ENCODE data around the gene PSMB11. TPM values are rescaled to one million over a fixed set of nuclear protein-coding genes. Genes with fewer than 3 reads are reported as not detected.
A peak's percentile ranks its signal among the peaks of the same experiment; 100 is the strongest.

Gene PSMB11
- total RNA-seq, 1 experiment from 2014 or later = not detected

DNA sequence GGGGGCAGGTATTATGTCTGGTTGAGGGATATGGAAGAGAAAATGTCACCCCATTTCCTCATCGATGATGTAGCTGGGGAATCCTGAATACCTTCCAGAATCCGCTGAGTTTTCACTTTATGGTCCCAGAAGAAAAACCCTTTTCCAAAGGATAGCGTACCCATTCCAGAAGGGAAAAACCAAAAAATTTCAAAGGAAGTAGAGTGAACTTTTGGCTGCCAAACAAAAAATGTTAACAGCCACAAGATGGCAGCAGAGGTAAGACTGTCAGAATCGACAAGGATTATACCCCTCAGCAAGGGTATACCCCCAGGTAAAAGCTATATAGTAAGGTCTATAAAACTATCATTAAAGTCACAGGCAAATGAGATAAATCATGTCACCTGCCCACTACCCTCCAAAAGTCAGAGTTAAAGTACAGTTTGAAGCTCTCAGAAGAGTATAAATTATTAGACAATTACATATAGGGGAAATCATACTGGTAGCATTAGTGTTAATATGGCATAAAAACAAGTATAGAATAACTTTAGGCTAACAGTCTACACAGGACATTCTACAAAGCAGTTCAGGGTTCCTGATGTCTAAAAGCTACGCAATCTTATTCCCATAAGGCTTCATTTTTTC lies 34.9 kb downstream of the PSMB11 start:
- no peak for DNase-seq
- H3K27ac ChIP-seq = peak overlapping the region; percentile 92
- H3K4me2 ChIP-seq = peak overlapping the region; percentile 56; the same call in 1 of the 2 replicates
- POLR2A ChIA-PET (ENCODE audit: unreplicated experiment) = no interaction called here
- H3K4me1 ChIP-seq (replicated peaks; ENCODE audit: insufficient read depth) = peaks cover 69% of the 10 kb centered on the region
- peaks cover 24% of the 10 kb centered on the region; the same call in 1 of the 2 replicates for H3K79me2 ChIP-seq (ENCODE audit: low read depth)
- H3K4me3 ChIP-seq = no peak overlapping the region
- CTCF ChIA-PET = interaction anchor here (0.5 to 2.8 kb wide), 6 partner anchors 8 to 240 kb away, joined by 3 to 15 read pairs (median 4); partner anchors contain the start of genes ACIN1, C14orf119 and REM2
- no peaks in the 10 kb centered on the region for H3K9me2 ChIP-seq (ENCODE audit: insufficient read depth)
- no peaks in the 10 kb centered on the region for H3K9me3 ChIP-seq (ENCODE audit: insufficient read depth, low read depth)
- H3K36me3 ChIP-seq (ENCODE audit: low read depth) = peaks cover 38% of the 10 kb centered on the region
- H3K27me3 ChIP-seq (ENCODE audit: insufficient read depth, low read depth) = no peaks in the 10 kb centered on the region
- intact Hi-C loops (cut with micrococcal nuclease; ENCODE audit: unreplicated experiment) = loop anchor here (10.0 kb wide), 1 partner anchor 228 kb away; the partner anchor contains the start of genes BCL2L2 and PPP1R3E
- H3F3A ChIP-seq (ENCODE audit: insufficient read depth, low read depth) = peaks cover 70% of the 10 kb centered on the region
- H4K20me1 ChIP-seq (ENCODE audit: insufficient read depth) = no peaks in the 10 kb centered on the region; the same call in 1 of the 2 replicates
- no peak overlapping the region for H2AFZ ChIP-seq
- TF ChIP-seq EZH2 (IDR thresholded peaks at IDR 0.05; ENCODE audit: low read depth) = no peak
- TF ChIP-seq, protein P1, sequence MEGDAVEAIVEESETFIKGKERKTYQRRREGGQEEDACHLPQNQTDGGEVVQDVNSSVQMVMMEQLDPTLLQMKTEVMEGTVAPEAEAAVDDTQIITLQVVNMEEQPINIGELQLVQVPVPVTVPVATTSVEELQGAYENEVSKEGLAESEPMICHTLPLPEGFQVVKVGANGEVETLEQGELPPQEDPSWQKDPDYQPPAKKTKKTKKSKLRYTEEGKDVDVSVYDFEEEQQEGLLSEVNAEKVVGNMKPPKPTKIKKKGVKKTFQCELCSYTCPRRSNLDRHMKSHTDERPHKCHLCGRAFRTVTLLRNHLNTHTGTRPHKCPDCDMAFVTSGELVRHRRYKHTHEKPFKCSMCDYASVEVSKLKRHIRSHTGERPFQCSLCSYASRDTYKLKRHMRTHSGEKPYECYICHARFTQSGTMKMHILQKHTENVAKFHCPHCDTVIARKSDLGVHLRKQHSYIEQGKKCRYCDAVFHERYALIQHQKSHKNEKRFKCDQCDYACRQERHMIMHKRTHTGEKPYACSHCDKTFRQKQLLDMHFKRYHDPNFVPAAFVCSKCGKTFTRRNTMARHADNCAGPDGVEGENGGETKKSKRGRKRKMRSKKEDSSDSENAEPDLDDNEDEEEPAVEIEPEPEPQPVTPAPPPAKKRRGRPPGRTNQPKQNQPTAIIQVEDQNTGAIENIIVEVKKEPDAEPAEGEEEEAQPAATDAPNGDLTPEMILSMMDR (conservative IDR thresholded peaks at IDR 0.05) = peak; percentile 76
- no TSS peak for BruUV-seq (replicated peaks)

DNA sequence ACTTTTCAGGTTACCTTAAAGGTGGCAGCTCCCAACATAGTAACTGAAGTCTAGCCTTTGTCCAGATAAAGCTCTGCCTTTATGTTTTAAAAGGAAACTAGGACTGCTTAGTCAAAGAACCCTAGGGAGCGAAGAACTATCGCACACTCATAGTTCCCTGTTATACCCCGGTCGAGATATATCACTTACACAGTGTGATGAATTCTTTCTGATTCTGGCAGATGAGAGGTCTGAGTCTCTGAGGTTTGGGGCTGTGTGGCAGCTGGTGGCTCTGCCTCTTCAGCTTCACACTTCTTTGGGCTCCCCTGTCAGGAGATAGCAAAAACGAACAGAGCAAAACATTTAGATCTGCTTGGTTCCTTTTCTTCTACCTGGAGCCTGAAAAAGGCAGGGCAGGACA lies 36.0 kb downstream of the PSMB11 start:
- CTCF ChIA-PET = interaction anchor here (2.8 kb wide), 1 partner anchor 9 kb away, joined by 15 read pairs; no protein-coding TSS in a partner anchor
- Histone ChIP-seq H3K9me2 (ENCODE audit: insufficient read depth) (no peaks in the 10 kb centered on the region), H3K4me3 (peak overlapping the region; percentile 1; the same call in 1 of the 2 replicates), H3K4me1 (replicated peaks; ENCODE audit: insufficient read depth) (peaks cover 58% of the 10 kb centered on the region), H3K79me2 (ENCODE audit: low read depth) (peaks cover 20% of the 10 kb centered on the region; the same call in 1 of the 2 replicates), H3K4me2 (peak overlapping the region; percentile 56), H4K20me1 (ENCODE audit: insufficient read depth) (no peaks in the 10 kb centered on the region), H3F3A (ENCODE audit: insufficient read depth, low read depth) (peaks cover 59% of the 10 kb centered on the region), H3K27me3 (ENCODE audit: insufficient read depth, low read depth) (no peaks in the 10 kb centered on the region), H3K27ac (peak overlapping the region; percentile 92), H3K9me3 (ENCODE audit: insufficient read depth, low read depth) (no peaks in the 10 kb centered on the region), H3K36me3 (ENCODE audit: low read depth) (peaks cover 35% of the 10 kb centered on the region), H2AFZ (no peak overlapping the region)
- TF ChIP-seq, protein P1 (conservative IDR thresholded peaks at IDR 0.05) = no peak
- TF ChIP-seq EZH2 (IDR thresholded peaks at IDR 0.05; ENCODE audit: low read depth) = no peak
- DNase-seq = no peak
- POLR2A ChIA-PET (ENCODE audit: unreplicated experiment) = no interaction called here
- intact Hi-C loops (cut with micrococcal nuclease; ENCODE audit: unreplicated experiment) = loop anchor here (2.0 to 10.0 kb wide), 2 partner anchors 17 to 227 kb away; partner anchors contain the start of genes ACIN1, BCL2L2, C14orf119 and PPP1R3E
- BruUV-seq (replicated peaks) = no TSS peak

DNA sequence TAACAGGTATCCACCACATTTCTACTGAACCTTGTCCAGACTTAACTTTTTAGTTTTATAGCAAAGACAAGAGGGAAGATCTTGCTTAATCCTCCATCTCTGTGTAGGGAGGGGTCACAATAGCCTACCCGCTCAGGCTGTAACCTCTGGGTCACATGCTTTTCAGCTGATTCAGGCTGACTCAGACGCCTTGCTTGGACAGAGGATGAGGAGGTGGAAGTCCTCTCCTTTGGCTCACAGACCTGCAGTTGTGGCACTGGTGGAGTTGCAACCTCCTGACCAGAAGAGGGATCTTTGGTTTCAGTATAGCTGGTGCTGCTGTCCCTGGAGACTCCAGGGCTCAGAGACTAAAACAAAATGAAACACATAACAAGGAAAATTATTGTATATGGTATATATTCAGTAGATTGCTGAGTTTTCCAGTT lies 36.7 kb downstream of the PSMB11 start:
- no peak overlapping the region for H3K4me3 ChIP-seq
- no peak for TF ChIP-seq EZH2 (IDR thresholded peaks at IDR 0.05; ENCODE audit: low read depth)
- TF ChIP-seq, protein P1 (conservative IDR thresholded peaks at IDR 0.05) = no peak
- H3K27me3 ChIP-seq (ENCODE audit: insufficient read depth, low read depth) = no peaks in the 10 kb centered on the region
- H4K20me1 ChIP-seq (ENCODE audit: insufficient read depth) = no peaks in the 10 kb centered on the region
- peak overlapping the region; percentile 56 for H3K4me2 ChIP-seq
- no peaks in the 10 kb centered on the region for H3K9me3 ChIP-seq (ENCODE audit: insufficient read depth, low read depth)
- ChIA-PET POLR2A (ENCODE audit: unreplicated experiment) (interaction anchor here (1.0 kb wide), 2 partner anchors 17 to 205 kb away, joined by 5 to 6 read pairs; no protein-coding TSS in a partner anchor), CTCF (interaction anchor here (0.6 to 2.8 kb wide), 3 partner anchors 10 to 92 kb away, joined by 3 to 15 read pairs (median 4); no protein-coding TSS in a partner anchor)
- peaks cover 33% of the 10 kb centered on the region for H3K36me3 ChIP-seq (ENCODE audit: low read depth)
- intact Hi-C loops (cut with micrococcal nuclease; ENCODE audit: unreplicated experiment) = loop anchor here (2.0 to 10.0 kb wide), 2 partner anchors 16 to 226 kb away; partner anchors contain the start of genes ACIN1, BCL2L2, C14orf119 and PPP1R3E
- H3K79me2 ChIP-seq (ENCODE audit: low read depth) = peaks cover 20% of the 10 kb centered on the region; the same call in 1 of the 2 replicates
- H3K27ac ChIP-seq = peak overlapping the region; percentile 96
- H3K9me2 ChIP-seq (ENCODE audit: insufficient read depth) = no peaks in the 10 kb centered on the region
- no TSS peak for BruUV-seq (replicated peaks)
- H2AFZ ChIP-seq = no peak overlapping the region
- peaks cover 53% of the 10 kb centered on the region for H3K4me1 ChIP-seq (replicated peaks; ENCODE audit: insufficient read depth)
- peak; percentile 77 to 96 for DNase-seq
- H3F3A ChIP-seq (ENCODE audit: insufficient read depth, low read depth) = peaks cover 52% of the 10 kb centered on the region
